Ovary (tissue), 3 donors: ENCODE data around the gene GULP1.

ENCODE experiments used
- EP300 ChIP-seq: sonication (generic); formaldehyde crosslinking; IDR thresholded peaks from one replicate; pipeline ENCODE4 v1.6.1; 2017; ENCODE audit warnings: antibody characterized with exemption
- POLR2A ChIP-seq: fragments of 450-650 bp; IDR thresholded peaks from one replicate; pipeline ENCODE4 v1.6.1; 2017; ENCODE audit warnings: antibody characterized with exemption, mild to moderate bottlenecking, moderate library complexity
- TF ChIP-seq, protein P1 (sequence below), 3 donors: fragments of 450-650 bp in 2 of 3; fragments of 200-600 bp in 1 of 3; IDR thresholded peaks; one replicate each; pipeline versions ENCODE4 v1.5.1 to v1.8.0; 2016 to 2022; ENCODE audit warnings: antibody characterized with exemption in 3 of 3, mild to moderate bottlenecking in 1 of 3
- donor health status: DM: no; HTN: no; CAD: no.

DNA sequence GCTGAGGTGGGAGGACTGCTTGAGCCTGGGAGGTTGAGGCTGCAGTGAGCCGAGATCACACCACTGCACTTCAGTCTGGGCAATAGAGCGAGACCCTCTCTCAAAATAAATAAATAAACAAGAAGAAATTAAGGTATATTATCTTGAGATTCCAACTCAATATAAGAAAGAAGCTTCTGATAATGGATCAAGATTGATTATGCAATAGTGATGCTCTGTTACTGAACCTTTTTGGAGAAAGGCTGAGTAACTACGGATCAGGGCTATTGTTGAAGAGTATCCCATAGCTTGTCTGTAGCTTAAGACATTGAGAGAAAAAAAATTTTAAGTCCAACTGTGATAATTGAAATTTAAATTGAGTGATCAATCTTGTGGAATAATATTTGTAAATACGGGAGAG is 17.7 kb downstream of the GULP1 start:
- TF ChIP-seq, protein P1, sequence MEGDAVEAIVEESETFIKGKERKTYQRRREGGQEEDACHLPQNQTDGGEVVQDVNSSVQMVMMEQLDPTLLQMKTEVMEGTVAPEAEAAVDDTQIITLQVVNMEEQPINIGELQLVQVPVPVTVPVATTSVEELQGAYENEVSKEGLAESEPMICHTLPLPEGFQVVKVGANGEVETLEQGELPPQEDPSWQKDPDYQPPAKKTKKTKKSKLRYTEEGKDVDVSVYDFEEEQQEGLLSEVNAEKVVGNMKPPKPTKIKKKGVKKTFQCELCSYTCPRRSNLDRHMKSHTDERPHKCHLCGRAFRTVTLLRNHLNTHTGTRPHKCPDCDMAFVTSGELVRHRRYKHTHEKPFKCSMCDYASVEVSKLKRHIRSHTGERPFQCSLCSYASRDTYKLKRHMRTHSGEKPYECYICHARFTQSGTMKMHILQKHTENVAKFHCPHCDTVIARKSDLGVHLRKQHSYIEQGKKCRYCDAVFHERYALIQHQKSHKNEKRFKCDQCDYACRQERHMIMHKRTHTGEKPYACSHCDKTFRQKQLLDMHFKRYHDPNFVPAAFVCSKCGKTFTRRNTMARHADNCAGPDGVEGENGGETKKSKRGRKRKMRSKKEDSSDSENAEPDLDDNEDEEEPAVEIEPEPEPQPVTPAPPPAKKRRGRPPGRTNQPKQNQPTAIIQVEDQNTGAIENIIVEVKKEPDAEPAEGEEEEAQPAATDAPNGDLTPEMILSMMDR (IDR thresholded peaks at IDR 0.05) = no peak
- TF ChIP-seq POLR2A (no peak), EP300 (no peak)
